H9 (cell line): ENCODE data around the gene CYTL1. TPM values are rescaled to one million over a fixed set of nuclear protein-coding genes. Genes with fewer than 3 reads are reported as not detected.

Source experiments
- DNase-seq: peaks from one replicate; pipeline ENCODE4 v3.0.0-alpha.2; 2017
- H2AFZ ChIP-seq: one replicate; pipeline ENCODE4 v1.6.1; 2013; ENCODE audit warnings: mild to moderate bottlenecking, low read length, control low read depth, moderate library complexity
- H2AK5ac ChIP-seq: 2 replicates; pipeline ENCODE4 v1.6.1; 2013; ENCODE audit warnings: low read length, control low read depth, mixed read lengths; ENCODE audit not compliant: insufficient read length
- H2BK120ac ChIP-seq: one replicate; pipeline ENCODE4 v1.6.1; 2013; ENCODE audit warnings: low read depth, mild to moderate bottlenecking, low read length, control low read depth, inconsistent platforms; ENCODE audit not compliant: poor library complexity, severe bottlenecking
- H2BK12ac ChIP-seq: 2 replicates; pipeline ENCODE4 v1.6.1; 2013; ENCODE audit warnings: low read length, control low read depth, mixed read lengths, low read depth; ENCODE audit not compliant: insufficient read length
- H2BK15ac ChIP-seq: 2 replicates; pipeline ENCODE4 v1.6.1; 2013; ENCODE audit warnings: low read depth, low read length, control low read depth
- H2BK20ac ChIP-seq: one replicate; pipeline ENCODE4 v1.6.1; 2013; ENCODE audit warnings: low read depth, mild to moderate bottlenecking, low read length, control low read depth, inconsistent platforms; ENCODE audit not compliant: poor library complexity, severe bottlenecking
- H2BK5ac ChIP-seq: 2 replicates; pipeline ENCODE4 v1.6.1; 2013; ENCODE audit warnings: low read length, control low read depth, mixed read lengths; ENCODE audit not compliant: insufficient read length
- H3K14ac ChIP-seq: 2 replicates; pipeline ENCODE4 v1.6.1; 2013; ENCODE audit warnings: low read length, control low read depth; ENCODE audit not compliant: insufficient read depth
- H3K18ac ChIP-seq: 2 replicates; pipeline ENCODE4 v1.6.1; 2013; ENCODE audit warnings: low read depth, mild to moderate bottlenecking, mixed read lengths, low read length, control low read depth; ENCODE audit not compliant: insufficient read length
- H3K23ac ChIP-seq: 2 replicates; pipeline ENCODE4 v1.6.1; 2013; ENCODE audit warnings: low read length, control low read depth, mixed read lengths, low read depth; ENCODE audit not compliant: insufficient read length
- H3K23me2 ChIP-seq: 2 replicates; pipeline ENCODE4 v1.6.1; 2013; ENCODE audit warnings: low read depth, mild to moderate bottlenecking, mixed read lengths, low read length, control low read depth; ENCODE audit not compliant: insufficient read length, poor library complexity, severe bottlenecking
- H3K27ac ChIP-seq: 2 replicates; pipeline ENCODE4 v1.5.1; 2013; ENCODE audit warnings: low read length, control low read depth, mixed read lengths, low read depth; ENCODE audit not compliant: insufficient read length
- H3K27me3 ChIP-seq: 2 replicates; pipeline ENCODE4 v1.6.1; 2013; ENCODE audit warnings: low read length, control low read depth, inconsistent platforms; ENCODE audit not compliant: insufficient read depth
- H3K4ac ChIP-seq: 2 replicates; pipeline ENCODE4 v1.6.1; 2013; ENCODE audit warnings: low read depth, mild to moderate bottlenecking, control low read depth, inconsistent platforms, low read length, moderate library complexity
- H3K4me1 ChIP-seq: 2 replicates; pipeline ENCODE4 v1.6.1; 2013; ENCODE audit warnings: low read length, control low read depth, inconsistent platforms; ENCODE audit not compliant: insufficient read depth
- H3K4me2 ChIP-seq: 2 replicates; pipeline ENCODE4 v1.6.1; 2013; ENCODE audit warnings: low read length, control low read depth, mixed read lengths; ENCODE audit not compliant: insufficient read length, insufficient read depth
- H3K56ac ChIP-seq: 2 replicates; pipeline ENCODE4 v1.6.1; 2013; ENCODE audit warnings: low read depth, mild to moderate bottlenecking, mixed read lengths, low read length, control low read depth; ENCODE audit not compliant: insufficient read length
- H3K79me1 ChIP-seq: 2 replicates; pipeline ENCODE4 v1.6.1; 2013; ENCODE audit warnings: low read depth, mild to moderate bottlenecking, moderate library complexity, low read length, control low read depth, inconsistent platforms; ENCODE audit not compliant: insufficient read depth, poor library complexity, severe bottlenecking
- H3K79me2 ChIP-seq: 2 replicates; pipeline ENCODE4 v1.6.1; 2013; ENCODE audit warnings: low read length, control low read depth, inconsistent platforms; ENCODE audit not compliant: insufficient read depth
- H3K9ac ChIP-seq: 2 replicates; pipeline ENCODE4 v1.6.1; 2013; ENCODE audit warnings: low read length, control low read depth, mixed read lengths; ENCODE audit not compliant: insufficient read length; ENCODE audit errors: extremely low read depth
- H3K9me3 ChIP-seq: one replicate; pipeline ENCODE4 v1.6.1; 2013; ENCODE audit warnings: low read depth, low read length, inconsistent platforms; ENCODE audit not compliant: control insufficient read depth
- H3T11ph ChIP-seq: one replicate; pipeline ENCODE4 v1.6.1; 2013; ENCODE audit warnings: mild to moderate bottlenecking, low read length, control low read depth, inconsistent platforms
- H4K20me1 ChIP-seq: one replicate; pipeline ENCODE4 v1.6.1; 2013; ENCODE audit not compliant: control insufficient read depth, insufficient read length, insufficient read depth
- H4K5ac ChIP-seq: 2 replicates; pipeline ENCODE4 v1.6.1; 2013; ENCODE audit warnings: low read depth, mild to moderate bottlenecking, mixed read lengths, low read length, control low read depth; ENCODE audit not compliant: insufficient read length
- H4K8ac ChIP-seq: replicated peaks from 2 replicates; pipeline ENCODE4 v1.6.1; 2013; ENCODE audit warnings: low read length, control low read depth, mixed read lengths, low read depth; ENCODE audit not compliant: insufficient read length
- H4K91ac ChIP-seq: 2 replicates; pipeline ENCODE4 v1.6.1; 2013; ENCODE audit warnings: low read depth, mild to moderate bottlenecking, moderate library complexity, mixed read lengths, low read length, control low read depth; ENCODE audit not compliant: insufficient read length
- H3K27ac Mint-ChIP-seq, 3 experiments: 2 replicates in 2 of 3; 3 replicates in 1 of 3; pipeline ENCODE4 v1.8.0; 2020 to 2021; ENCODE audit warnings: mixed read lengths in 3 of 3, mild to moderate bottlenecking in 1 of 3, moderate library complexity in 1 of 3
- H3K27me3 Mint-ChIP-seq: 2 replicates; pipeline ENCODE4 v1.8.0; 2021; ENCODE audit warnings: low read depth, mild to moderate bottlenecking, moderate library complexity, mixed read lengths
- H3K36me3 Mint-ChIP-seq, 3 experiments: 2 replicates in 2 of 3; 3 replicates in 1 of 3; pipeline ENCODE4 v1.8.0; 2020 to 2021; ENCODE audit warnings: low read depth in 3 of 3, mixed read lengths in 3 of 3; ENCODE audit not compliant: insufficient read depth in 1 of 3
- H3K4me1 Mint-ChIP-seq, 2 experiments: 2 replicates each; pipeline ENCODE4 v1.8.0; 2020; ENCODE audit warnings: mixed read lengths in 2 of 2
- H3K4me3 Mint-ChIP-seq, 2 experiments: 2 replicates in 1 of 2; 3 replicates in 1 of 2; pipeline ENCODE4 v1.8.0; 2020 to 2021; ENCODE audit warnings: mild to moderate bottlenecking in 2 of 2, mixed read lengths in 2 of 2, moderate library complexity in 1 of 2
- H3K9me3 Mint-ChIP-seq, 2 experiments: 2 replicates in 1 of 2; 3 replicates in 1 of 2; pipeline ENCODE4 v1.8.0; 2020; ENCODE audit warnings: mild to moderate bottlenecking in 2 of 2, mixed read lengths in 2 of 2, moderate library complexity in 1 of 2
- CTCF ChIP-seq: fragments of 200-600 bp; sonication (generic); conservative IDR thresholded peaks from 3 replicates; pipeline ENCODE4 v1.8.0; 2021; ENCODE audit warnings: antibody characterized with exemption, mild to moderate bottlenecking
- WGBS: extraction: QIAGEN DNeasy Blood & Tissue Kit; methylation state at CpG from one replicate; pipeline ENCODE4 v1.1.7; 2013; ENCODE audit warnings: missing lambda C conversion rate, low lambda C conversion rate, mixed read lengths; ENCODE audit not compliant: insufficient read length; ENCODE audit errors: extremely low coverage; 5-methylcytosine and 5-hydroxymethylcytosine counted together
- total RNA-seq: library from RNA; stranded (reverse); gene quantifications from 2 replicates; pipeline ENCODE4 v1.2.1, GENCODE V29; 2021

Gene CYTL1
- total RNA-seq, 1 experiment from 2014 or later = 1.7 TPM

- H2AFZ ChIP-seq = no peak overlapping the region
- no peak overlapping the region for H3K4me3 Mint-ChIP-seq
- no peaks in the 10 kb centered on the region for H3K27me3 ChIP-seq
- H2BK20ac ChIP-seq = no peak overlapping the region
- peaks cover 0 to 6% (median 6%) of the 10 kb centered on the region in 3 experiments; a peak in 3 of 7 replicates for H3K36me3 Mint-ChIP-seq
- DNase-seq = no peak
- H3K27ac Mint-ChIP-seq = no peak overlapping the region
- H3K56ac ChIP-seq = no peak overlapping the region
- H2BK120ac ChIP-seq = no peak overlapping the region
- no peak overlapping the region for H3K23ac ChIP-seq
- no peak overlapping the region for H3K4ac ChIP-seq
- no peaks in the 10 kb centered on the region for H3K4me1 ChIP-seq
- no peak overlapping the region for H3K4me2 ChIP-seq
- peaks cover 35% of the 10 kb centered on the region for H3K27me3 Mint-ChIP-seq
- no peak overlapping the region for H4K5ac ChIP-seq
- H2BK5ac ChIP-seq = no peak overlapping the region
- H3K4me1 Mint-ChIP-seq = no peaks in the 10 kb centered on the region
- no peaks in the 10 kb centered on the region for H4K20me1 ChIP-seq
- no peak overlapping the region for H3K14ac ChIP-seq
- H4K8ac ChIP-seq = no peak overlapping the region
- H3K23me2 ChIP-seq = no peaks in the 10 kb centered on the region
- peaks cover 5% of the 10 kb centered on the region for H3K9me3 ChIP-seq
- H3K9me3 Mint-ChIP-seq = peaks cover 11 to 19% of the 10 kb centered on the region in 2 experiments
- no peak for TF ChIP-seq CTCF
- no peaks in the 10 kb centered on the region for H3K79me1 ChIP-seq
- no peak overlapping the region for H4K91ac ChIP-seq
- no peak overlapping the region for H2BK15ac ChIP-seq
- no peaks in the 10 kb centered on the region for H3K79me2 ChIP-seq
- H3K18ac ChIP-seq = no peak overlapping the region
- no peak overlapping the region for H2BK12ac ChIP-seq
- H3K9ac ChIP-seq = no peak overlapping the region
- no peak overlapping the region for H3K27ac ChIP-seq
- H3T11ph ChIP-seq = no peak overlapping the region
- H2AK5ac ChIP-seq = no peak overlapping the region
- no CpG with 5 or more reads among the region's 4 CpGs for WGBS
Measured at GRCh38 chr4:4968161-4968725, 51.0 kb downstream of the CYTL1 start.

Other genes with a start within 250 kb of the CYTL1 start
- gene MSX1, start 159.8 kb downstream of the CYTL1 start, total RNA-seq = not detected in 2 replicates
- 1.0 and 1.3 TPM in 2 replicates for gene STK32B, start 32.0 kb upstream of the CYTL1 start, total RNA-seq